GM18870 (cell line): ENCODE results near the gene BTRC.
A peak's percentile ranks its signal among the peaks of the same experiment; 100 is the strongest.
"Not testable (repeated sequence)": the region's sequence is repeated elsewhere in the genome, so short reads cannot be mapped to it uniquely, and the experiment has no call there.

Experiments
- ATAC-seq: cut with Tn5 transposase; IDR thresholded peaks from one replicate; pipeline ENCODE4 v1.9.1; 2021; ENCODE audit warnings: moderate library complexity; ENCODE audit not compliant: unreplicated experiment

BTRC gene

DNA sequence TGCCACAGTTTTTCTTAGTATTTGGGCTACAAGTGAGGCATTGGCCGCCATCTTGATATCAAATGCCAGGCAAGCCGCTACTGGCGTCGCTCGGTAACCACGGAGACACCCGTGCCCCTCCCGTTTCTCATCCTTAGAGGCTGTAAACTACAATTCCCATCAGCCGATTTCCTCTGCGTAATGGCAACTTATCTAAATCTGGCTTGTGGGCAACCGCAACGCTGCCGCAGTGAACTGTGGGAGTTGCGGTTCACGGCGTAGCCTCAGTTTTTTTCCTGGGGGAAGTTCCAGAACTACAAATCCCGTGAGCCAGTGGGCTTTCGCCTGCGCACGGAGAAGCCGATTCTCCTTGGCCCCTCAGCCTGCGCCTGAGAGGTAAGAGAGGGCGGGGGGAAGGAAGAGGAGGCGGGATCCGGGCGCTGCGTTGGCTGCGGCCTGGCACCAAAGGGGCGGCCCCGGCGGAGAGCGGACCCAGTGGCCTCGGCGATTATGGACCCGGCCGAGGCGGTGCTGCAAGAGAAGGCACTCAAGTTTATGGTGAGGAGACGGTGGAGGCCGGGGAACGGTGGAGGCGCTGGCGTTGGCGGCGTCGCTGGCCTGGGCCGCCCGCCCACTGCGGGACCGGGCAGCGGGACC lies at the start of gene BTRC:
BTRC (plus strand) TSS at position 474 of the 636 bp plus-strand sequence; CDS start at position 490, 16 bp downstream.
- ATAC-seq: peak; percentile 93

DNA sequence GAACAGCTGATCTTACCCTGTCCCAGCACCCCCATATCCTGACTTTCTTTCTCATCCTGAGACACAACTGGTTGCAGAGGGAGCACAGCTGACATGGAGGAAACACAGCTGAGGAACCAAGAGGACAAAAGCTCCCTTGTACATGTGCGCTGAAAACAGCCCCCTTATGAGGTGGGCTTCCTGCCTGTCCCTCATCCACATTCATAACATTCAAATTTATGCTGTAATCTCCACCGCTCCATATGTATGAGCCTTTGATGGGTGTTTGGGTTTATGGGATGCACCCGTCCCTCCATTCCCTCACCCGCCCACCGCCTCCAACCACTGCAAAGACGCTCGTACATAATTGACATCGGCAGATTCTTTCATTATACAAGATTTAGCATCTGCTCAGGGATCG lies 49.6 kb upstream of the BTRC start:
- ATAC-seq: no peak

- no peak for ATAC-seq
These were observed 48.4 kb upstream of the BTRC start for GRCh38 chr10:101305320-101306241.

- no peak for ATAC-seq
These were observed 45.9 kb upstream of the BTRC start for GRCh38 chr10:101308051-101308450.

- no peak for ATAC-seq
These were observed 43.3 kb upstream of the BTRC start for GRCh38 chr10:101310529-101311184.

DNA sequence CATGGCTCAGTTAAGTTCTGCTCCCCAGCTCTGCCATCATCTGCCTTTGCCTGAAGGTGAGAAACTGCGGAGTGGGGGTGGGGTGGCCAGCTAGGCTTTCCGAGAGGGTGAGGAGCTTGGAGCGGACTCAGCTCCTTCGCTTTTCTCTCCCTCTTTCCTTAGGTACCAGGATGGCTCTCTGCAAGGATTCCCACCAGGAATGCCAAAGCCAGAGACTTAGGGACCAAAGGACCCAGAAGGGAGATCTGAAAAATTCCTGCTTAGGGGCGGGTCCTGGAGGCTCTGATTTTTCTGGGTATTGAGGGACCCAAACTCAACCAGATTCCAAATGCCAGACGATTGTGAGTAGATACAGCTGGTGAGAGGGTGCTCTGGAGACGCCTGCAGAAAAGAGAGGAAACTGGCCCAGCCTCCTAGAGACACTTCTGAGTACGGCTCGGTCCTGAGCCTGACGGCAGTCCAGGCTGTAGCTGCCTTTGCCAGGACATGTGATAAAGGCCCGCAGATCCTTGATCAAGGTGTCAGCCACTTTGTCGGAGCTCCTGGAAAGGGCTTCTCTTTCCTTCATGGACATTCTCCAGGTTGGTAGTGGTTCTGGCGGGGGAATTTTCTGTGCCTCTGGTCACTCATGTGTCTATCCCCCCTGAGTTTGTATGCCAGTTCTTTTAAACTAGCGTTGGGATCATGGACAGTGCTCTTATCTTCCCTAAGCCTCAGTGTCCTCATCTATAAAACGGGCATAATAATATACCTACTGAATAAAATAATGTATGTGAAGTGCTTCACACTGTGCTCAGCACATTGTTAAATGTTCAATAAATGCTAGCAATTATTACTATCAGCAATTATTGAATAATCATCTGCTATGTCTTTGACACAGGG lies 42.5 kb upstream of the BTRC start:
- ATAC-seq: no peak

GRCh38 chr10:101319241-101319915 lies 34.6 kb upstream of the BTRC start:
- no peak for ATAC-seq

- no peak for ATAC-seq
These were observed 32.9 kb upstream of the BTRC start for GRCh38 chr10:101321073-101321472.

- no peak for ATAC-seq
These were observed 31.5 kb upstream of the BTRC start for GRCh38 chr10:101322266-101323108.

- no peak for ATAC-seq
These were observed 30.5 kb upstream of the BTRC start for GRCh38 chr10:101323495-101323894.

DNA sequence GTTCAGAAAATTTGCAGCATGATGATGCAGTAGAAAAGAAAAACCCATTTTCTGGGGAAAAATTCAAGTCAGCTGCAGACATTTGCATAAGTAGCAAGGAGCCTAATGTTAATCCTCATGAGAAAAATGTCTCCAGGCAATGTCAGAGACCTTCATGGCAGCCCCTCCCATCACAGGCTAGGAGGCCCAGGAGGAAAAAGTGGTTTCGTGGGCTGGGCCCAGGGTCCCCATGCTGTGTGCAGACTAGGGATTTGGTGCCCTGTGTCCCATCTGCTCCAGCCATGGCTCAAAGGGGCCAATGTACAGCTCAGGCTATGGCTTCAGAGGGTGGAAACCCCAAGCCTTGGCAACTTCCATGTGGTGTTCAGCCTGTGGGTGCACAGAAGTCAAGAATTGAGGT lies 26.5 kb upstream of the BTRC start:
- ATAC-seq: not testable (repeated sequence)

- ATAC-seq: no peak
These were observed 24.5 kb upstream of the BTRC start for GRCh38 chr10:101329341-101330032.

- ATAC-seq: no peak
These were observed 23.7 kb upstream of the BTRC start for GRCh38 chr10:101330231-101330630.

DNA sequence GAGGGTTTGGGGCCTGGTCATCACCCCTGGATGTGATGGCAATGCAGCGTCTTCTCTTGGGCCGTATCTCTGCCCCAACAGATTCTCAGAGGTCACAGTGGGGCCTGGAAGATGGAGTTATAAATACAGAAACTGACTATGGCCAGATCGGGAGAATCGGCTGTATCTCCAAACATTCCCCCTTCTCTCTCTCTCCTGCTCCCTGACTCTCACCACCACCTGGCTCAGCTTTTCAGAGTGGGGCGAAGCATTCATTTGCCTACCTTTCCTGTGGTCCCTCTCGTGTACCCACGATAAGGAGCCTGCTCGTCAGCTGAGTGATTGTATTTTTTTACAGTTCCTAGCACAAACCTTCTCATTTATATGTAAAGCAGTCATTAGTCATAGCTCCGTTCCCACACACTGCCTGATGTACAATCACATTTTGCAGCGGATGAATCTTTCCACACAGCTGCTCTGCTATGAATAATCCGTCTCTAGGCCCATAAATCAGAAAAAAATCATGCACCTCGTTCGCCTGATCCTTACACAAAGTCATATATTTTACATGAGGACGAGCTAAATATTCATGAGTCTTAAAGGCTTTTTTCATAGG lies 23.2 kb upstream of the BTRC start:
- no peak for ATAC-seq

GRCh38 chr10:101331956-101332355 lies 22.0 kb upstream of the BTRC start:
- no peak for ATAC-seq

DNA sequence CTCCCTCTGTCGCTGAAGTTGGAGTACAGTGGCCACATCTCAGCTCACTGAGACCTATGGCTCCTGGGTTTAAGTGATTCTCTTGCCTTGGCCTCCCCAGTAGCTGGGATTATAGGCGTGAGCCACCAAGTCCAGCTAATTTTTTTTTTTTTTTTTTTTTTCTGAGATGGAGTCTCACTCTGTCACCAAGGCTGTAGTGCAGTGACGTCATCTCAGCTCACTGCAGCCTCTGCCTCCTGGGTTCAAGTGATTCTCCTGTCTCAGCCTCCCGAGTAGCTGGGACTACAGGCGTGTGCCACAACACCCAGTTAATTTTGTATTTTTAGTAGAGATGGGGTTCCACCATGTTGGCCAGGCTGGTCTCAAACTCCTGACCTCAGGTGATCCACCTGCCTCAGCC lies 19.7 kb upstream of the BTRC start:
- ATAC-seq: not testable (repeated sequence)

GRCh38 chr10:101336382-101336781 lies 17.6 kb upstream of the BTRC start:
- ATAC-seq: no peak

GRCh38 chr10:101337836-101338235 lies 16.1 kb upstream of the BTRC start:
- ATAC-seq: no peak
